ENCODE results near the gene GDPD3.

The GDPD3 gene

GRCh38 chr16:30070490-30070889 is 42.8 kb downstream of the GDPD3 start:
- in situ Hi-C loops (cut with MboI; ENCODE audit: low pct_unique_long_range_greater_than_20kb, low sequenced_read_pairs, unreplicated experiment), result no loop called here
- DNase-seq (ENCODE audit: low spot score), result no peak
- TF ChIP-seq CTCF (IDR thresholded peaks at IDR 0.05; ENCODE audit: extremely low read depth, insufficient read depth, missing control alignments), result no peak

- in situ Hi-C loops (cut with MboI; ENCODE audit: low pct_unique_long_range_greater_than_20kb, low sequenced_read_pairs, unreplicated experiment), result no loop called here
- TF ChIP-seq CTCF (IDR thresholded peaks at IDR 0.05; ENCODE audit: extremely low read depth, insufficient read depth, missing control alignments), result no peak
- no peak for DNase-seq (ENCODE audit: low spot score)
These were observed 43.5 kb downstream of the GDPD3 start for GRCh38 chr16:30069611-30070462.

GRCh38 chr16:30068750-30069610 is 44.4 kb downstream of the GDPD3 start:
- TF ChIP-seq CTCF (IDR thresholded peaks at IDR 0.05; ENCODE audit: extremely low read depth, insufficient read depth, missing control alignments), result peak; percentile 22
- no peak for DNase-seq (ENCODE audit: low spot score)
- in situ Hi-C loops (cut with MboI; ENCODE audit: low pct_unique_long_range_greater_than_20kb, low sequenced_read_pairs, unreplicated experiment), result no loop called here

- no peak for TF ChIP-seq CTCF (IDR thresholded peaks at IDR 0.05; ENCODE audit: extremely low read depth, insufficient read depth, missing control alignments)
- in situ Hi-C loops (cut with MboI; ENCODE audit: low pct_unique_long_range_greater_than_20kb, low sequenced_read_pairs, unreplicated experiment), result no loop called here
- DNase-seq (ENCODE audit: low spot score), result no peak
These were observed 45.0 kb downstream of the GDPD3 start for GRCh38 chr16:30068333-30068732.

- TF ChIP-seq CTCF (IDR thresholded peaks at IDR 0.05; ENCODE audit: extremely low read depth, insufficient read depth, missing control alignments), result no peak
- DNase-seq (ENCODE audit: low spot score), result no peak
- in situ Hi-C loops (cut with MboI; ENCODE audit: low pct_unique_long_range_greater_than_20kb, low sequenced_read_pairs, unreplicated experiment), result no loop called here
These were observed 45.8 kb downstream of the GDPD3 start for GRCh38 chr16:30067584-30067916.

- in situ Hi-C loops (cut with MboI; ENCODE audit: low pct_unique_long_range_greater_than_20kb, low sequenced_read_pairs, unreplicated experiment), result no loop called here
- no peak for TF ChIP-seq CTCF (IDR thresholded peaks at IDR 0.05; ENCODE audit: extremely low read depth, insufficient read depth, missing control alignments)
- DNase-seq (ENCODE audit: low spot score), result no peak
These were observed 46.4 kb downstream of the GDPD3 start for GRCh38 chr16:30066761-30067583.

Data from GM13977 (cell line).